HEK293 (cell line): ENCODE data around the gene NCOA6.

ENCODE experiments used
- CTCF ChIA-PET: fragments of 350-600 bp; formaldehyde crosslinking; extraction: SDS; loops from one replicate; lab custom pipeline; 2021; ENCODE audit warnings: antibody characterized with exemption; lab: Yijun Ruan, JAX
- POLR2A ChIA-PET: fragments of 300-600 bp; formaldehyde crosslinking; extraction: SDS; loops from one replicate; lab custom pipeline; 2020; ENCODE audit warnings: antibody characterized with exemption, inconsistent platforms; lab: Yijun Ruan, JAX
- H3K27ac ChIP-seq: fragments of 200-500 bp; sonication (Bioruptor generic); 2 replicates; pipeline ENCODE4 v1.5.1; 2014; ENCODE audit warnings: low read depth, low read length, control low read depth, inconsistent platforms; ENCODE audit errors: extremely low read depth
- H3K36me3 ChIP-seq, 2 experiments: fragments of 200-500 bp in 1 of 2; sonication (Bioruptor generic) in 1 of 2; 1 replicate in 1 of 2; 2 replicates in 1 of 2; pipeline ENCODE4 v1.5.1; 2014 to 2017; ENCODE audit warnings: inconsistent platforms in 2 of 2, low read length in 2 of 2; ENCODE audit not compliant: control insufficient read depth in 2 of 2, insufficient read depth in 1 of 2
- H3K4me1 ChIP-seq: fragments of 200-500 bp; sonication (Bioruptor generic); 2 replicates; pipeline ENCODE4 v1.5.1; 2014; ENCODE audit warnings: mild to moderate bottlenecking, low read length, inconsistent platforms; ENCODE audit not compliant: control insufficient read depth, insufficient read depth
- H3K4me3 ChIP-seq: 2 replicates; pipeline ENCODE4 v1.5.1; 2011; ENCODE audit warnings: low read depth, mild to moderate bottlenecking, control low read depth, low read length, moderate library complexity
- H3K9me3 ChIP-seq: fragments of 200-500 bp; sonication (Bioruptor generic); 2 replicates; pipeline ENCODE4 v1.5.1; 2014; ENCODE audit warnings: low read depth, low read length, inconsistent platforms; ENCODE audit not compliant: control insufficient read depth, insufficient read depth
- EGR2 ChIP-seq: fragments of 450-650 bp; formaldehyde crosslinking; IDR thresholded peaks from 2 replicates; pipeline ENCODE4 v1.5.1; 2016; ENCODE audit warnings: low read depth, missing biosample characterization, missing genetic modification characterization
- GLI4 ChIP-seq: fragments of 450-650 bp; formaldehyde crosslinking; IDR thresholded peaks from 2 replicates; pipeline ENCODE4 v1.5.1; 2016; ENCODE audit warnings: missing biosample characterization, missing genetic modification characterization
- OSR2 ChIP-seq: fragments of 450-650 bp; formaldehyde crosslinking; IDR thresholded peaks from 2 replicates; pipeline ENCODE4 v1.5.1; 2016; ENCODE audit warnings: missing biosample characterization, missing genetic modification characterization
- PRDM10 ChIP-seq: fragments of 450-650 bp; formaldehyde crosslinking; IDR thresholded peaks from 2 replicates; pipeline ENCODE4 v1.5.1; 2016; ENCODE audit warnings: missing biosample characterization, missing genetic modification characterization
- PRDM4 ChIP-seq: fragments of 450-650 bp; formaldehyde crosslinking; IDR thresholded peaks from 2 replicates; pipeline ENCODE4 v1.5.1; 2017; ENCODE audit warnings: missing biosample characterization, missing genetic modification characterization
- ZBTB7A ChIP-seq: fragments of 450-650 bp; formaldehyde crosslinking; IDR thresholded peaks from 2 replicates; pipeline ENCODE4 v1.5.1; 2016; ENCODE audit warnings: low read depth, missing biosample characterization, missing genetic modification characterization
- ZNF501 ChIP-seq: fragments of 450-650 bp; formaldehyde crosslinking; IDR thresholded peaks from 2 replicates; pipeline ENCODE4 v1.5.1; 2016; ENCODE audit warnings: missing biosample characterization, missing genetic modification characterization
- ZNF654 ChIP-seq: fragments of 450-650 bp; formaldehyde crosslinking; IDR thresholded peaks from 2 replicates; pipeline ENCODE4 v1.5.1; 2016; ENCODE audit warnings: low read depth, missing biosample characterization, missing genetic modification characterization
- ZNF670 ChIP-seq: fragments of 450-650 bp; formaldehyde crosslinking; IDR thresholded peaks from 2 replicates; pipeline ENCODE4 v1.5.1; 2016; ENCODE audit warnings: missing biosample characterization, missing genetic modification characterization, low read depth
- ZNF843 ChIP-seq: fragments of 450-650 bp; formaldehyde crosslinking; IDR thresholded peaks from 2 replicates; pipeline ENCODE4 v1.5.1; 2016; ENCODE audit warnings: missing biosample characterization, missing genetic modification characterization
- TF ChIP-seq, protein P1 (sequence below): fragments of 450-650 bp; formaldehyde crosslinking; IDR thresholded peaks from 2 replicates; pipeline ENCODE4 v1.5.1; 2016; ENCODE audit warnings: missing biosample characterization, missing genetic modification characterization
- TF ChIP-seq, protein P2 (sequence below): fragments of 450-650 bp; formaldehyde crosslinking; IDR thresholded peaks from 2 replicates; pipeline ENCODE4 v1.5.1; 2016; ENCODE audit warnings: missing biosample characterization, missing genetic modification characterization

Gene NCOA6

DNA sequence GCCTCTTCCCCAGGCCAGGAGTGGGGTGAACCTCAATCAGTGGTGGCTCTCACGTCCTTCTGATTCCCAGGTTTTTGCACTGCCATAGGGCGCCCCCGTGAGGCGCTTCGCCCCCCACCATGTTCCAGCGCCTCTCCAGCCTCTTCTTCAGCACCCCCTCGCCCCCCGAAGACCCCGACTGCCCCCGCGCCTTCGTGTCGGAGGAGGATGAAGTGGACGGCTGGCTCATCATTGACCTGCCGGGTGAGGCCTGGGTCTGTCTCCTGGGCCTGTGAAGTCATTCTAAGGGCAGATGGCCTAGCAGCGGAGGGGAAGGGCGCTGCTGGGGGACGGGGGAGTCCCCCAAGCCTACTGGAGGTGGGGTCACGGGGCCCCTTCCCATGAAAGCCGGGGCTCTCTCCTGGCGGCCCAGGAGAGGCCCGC lies 116.8 kb downstream of the NCOA6 start (continued):
- TF ChIP-seq, protein P1, sequence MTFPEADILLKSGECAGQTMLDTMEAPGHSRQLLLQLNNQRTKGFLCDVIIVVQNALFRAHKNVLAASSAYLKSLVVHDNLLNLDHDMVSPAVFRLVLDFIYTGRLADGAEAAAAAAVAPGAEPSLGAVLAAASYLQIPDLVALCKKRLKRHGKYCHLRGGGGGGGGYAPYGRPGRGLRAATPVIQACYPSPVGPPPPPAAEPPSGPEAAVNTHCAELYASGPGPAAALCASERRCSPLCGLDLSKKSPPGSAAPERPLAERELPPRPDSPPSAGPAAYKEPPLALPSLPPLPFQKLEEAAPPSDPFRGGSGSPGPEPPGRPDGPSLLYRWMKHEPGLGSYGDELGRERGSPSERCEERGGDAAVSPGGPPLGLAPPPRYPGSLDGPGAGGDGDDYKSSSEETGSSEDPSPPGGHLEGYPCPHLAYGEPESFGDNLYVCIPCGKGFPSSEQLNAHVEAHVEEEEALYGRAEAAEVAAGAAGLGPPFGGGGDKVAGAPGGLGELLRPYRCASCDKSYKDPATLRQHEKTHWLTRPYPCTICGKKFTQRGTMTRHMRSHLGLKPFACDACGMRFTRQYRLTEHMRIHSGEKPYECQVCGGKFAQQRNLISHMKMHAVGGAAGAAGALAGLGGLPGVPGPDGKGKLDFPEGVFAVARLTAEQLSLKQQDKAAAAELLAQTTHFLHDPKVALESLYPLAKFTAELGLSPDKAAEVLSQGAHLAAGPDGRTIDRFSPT: no peak
- TF ChIP-seq ZNF670 (tag by site-specific recombination) (no peak), OSR2 (tag by site-specific recombination) (no peak), ZNF654 (tag by site-specific recombination) (peak; percentile 56), GLI4 (tag by site-specific recombination) (no peak), PRDM10 (tag by site-specific recombination) (no peak), PRDM4 (tag by site-specific recombination) (no peak), ZNF501 (tag by site-specific recombination) (no peak), ZBTB7A (tag by site-specific recombination) (no peak)
- TF ChIP-seq, protein P2, sequence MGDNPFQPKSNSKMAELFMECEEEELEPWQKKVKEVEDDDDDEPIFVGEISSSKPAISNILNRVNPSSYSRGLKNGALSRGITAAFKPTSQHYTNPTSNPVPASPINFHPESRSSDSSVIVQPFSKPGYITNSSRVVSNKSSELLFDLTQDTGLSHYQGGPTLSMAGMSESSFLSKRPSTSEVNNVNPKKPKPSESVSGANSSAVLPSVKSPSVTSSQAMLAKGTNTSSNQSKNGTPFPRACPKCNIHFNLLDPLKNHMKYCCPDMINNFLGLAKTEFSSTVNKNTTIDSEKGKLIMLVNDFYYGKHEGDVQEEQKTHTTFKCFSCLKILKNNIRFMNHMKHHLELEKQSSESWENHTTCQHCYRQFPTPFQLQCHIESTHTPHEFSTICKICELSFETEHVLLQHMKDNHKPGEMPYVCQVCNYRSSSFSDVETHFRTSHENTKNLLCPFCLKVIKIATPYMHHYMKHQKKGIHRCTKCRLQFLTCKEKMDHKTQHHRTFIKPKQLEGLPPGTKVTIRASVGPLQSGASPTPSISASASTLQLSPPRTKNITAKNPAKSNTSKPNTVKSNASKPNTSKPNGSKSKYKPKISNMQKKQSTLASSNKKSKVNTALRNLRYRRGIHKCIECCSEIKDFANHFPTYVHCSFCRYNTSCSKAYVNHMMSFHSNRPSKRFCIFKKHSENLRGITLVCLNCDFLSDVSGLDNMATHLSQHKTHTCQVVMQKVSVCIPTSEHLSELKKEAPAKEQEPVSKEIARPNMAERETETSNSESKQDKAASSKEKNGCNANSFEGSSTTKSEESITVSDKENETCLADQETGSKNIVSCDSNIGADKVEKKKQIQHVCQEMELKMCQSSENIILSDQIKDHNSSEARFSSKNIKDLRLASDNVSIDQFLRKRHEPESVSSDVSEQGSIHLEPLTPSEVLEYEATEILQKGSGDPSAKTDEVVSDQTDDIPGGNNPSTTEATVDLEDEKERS: no peak

GRCh38 chr20:34706912-34707784 lies 118.3 kb downstream of the NCOA6 start:
- POLR2A ChIA-PET: interaction anchor here (0.7 kb wide), 1 partner anchor 191 kb away, joined by 4 read pairs; the partner anchor contains the start of gene DYNLRB1
- H3K27ac ChIP-seq: no peak overlapping the region
- CTCF ChIA-PET: interaction anchor here (0.6 to 2.4 kb wide), 15 partner anchors 9 to 516 kb away, joined by 3 to 21 read pairs (median 5); no protein-coding TSS in a partner anchor

More at GRCh38 chr20:34706912-34707784, 118.3 kb downstream of the NCOA6 start:
- Histone ChIP-seq H3K36me3 (peaks cover 0 to 17% of the 10 kb centered on the region in 2 experiments; a peak in 1 of 3 replicates), H3K4me1 (peaks cover 10% of the 10 kb centered on the region), H3K9me3 (no peaks in the 10 kb centered on the region), H3K4me3 (no peak overlapping the region)
- TF ChIP-seq ZNF843 (no peak), EGR2 (tag by site-specific recombination) (peak; percentile 46; the same call in 1 of the 2 replicates)
